Measurements from ENCODE around the gene COG1. TPM values are rescaled to one million over a fixed set of nuclear protein-coding genes. Genes with fewer than 3 reads are reported as not detected.

Gene COG1
- total RNA-seq, 1 donor from 2014 or later, result 35.9 TPM

- no peaks in the 10 kb centered on the region for H3K36me3 ChIP-seq
- H3K27ac ChIP-seq, result no peak overlapping the region
- no peak for TF ChIP-seq CTCF (IDR thresholded peaks at IDR 0.05)
- no peaks in the 10 kb centered on the region for H3K27me3 ChIP-seq
- H3K9me3 ChIP-seq, result no peaks in the 10 kb centered on the region
- DNase-seq (ENCODE audit: low spot score in 2 of 2), result no peak
- no peak overlapping the region for H3K4me3 ChIP-seq
- intact Hi-C loops (cut with DNase I), result no loop called here
- H3K4me1 ChIP-seq, result no peaks in the 10 kb centered on the region
Observed at GRCh38 chr17:73179878-73180277, 13.0 kb upstream of the COG1 start.

GRCh38 chr17:73182616-73183310 is 10.1 kb upstream of the COG1 start:
- no peak for TF ChIP-seq CTCF (IDR thresholded peaks at IDR 0.05)
- Histone ChIP-seq H3K27me3 (no peaks in the 10 kb centered on the region), H3K27ac (no peak overlapping the region), H3K9me3 (no peaks in the 10 kb centered on the region), H3K4me3 (no peak overlapping the region), H3K36me3 (no peaks in the 10 kb centered on the region), H3K4me1 (no peaks in the 10 kb centered on the region)
- intact Hi-C loops (cut with DNase I), result no loop called here
- DNase-seq (ENCODE audit: low spot score in 2 of 2), result no peak

- no peak for TF ChIP-seq CTCF (IDR thresholded peaks at IDR 0.05)
- H3K27ac ChIP-seq, result no peak overlapping the region
- DNase-seq (ENCODE audit: low spot score in 2 of 2), result no peak
Observed at GRCh38 chr17:73184136-73184993, 8.5 kb upstream of the COG1 start.

GRCh38 chr17:73186283-73187050 is 6.4 kb upstream of the COG1 start:
- no peaks in the 10 kb centered on the region for H3K36me3 ChIP-seq
- no peaks in the 10 kb centered on the region for H3K9me3 ChIP-seq
- no peak overlapping the region for H3K4me3 ChIP-seq
- H3K4me1 ChIP-seq, result no peaks in the 10 kb centered on the region
- no peak for TF ChIP-seq CTCF (IDR thresholded peaks at IDR 0.05)
- intact Hi-C loops (cut with DNase I), result no loop called here
- no peak overlapping the region for H3K27ac ChIP-seq
- no peaks in the 10 kb centered on the region for H3K27me3 ChIP-seq
- DNase-seq (ENCODE audit: low spot score in 2 of 2), result no peak

More at GRCh38 chr17:73184136-73184993, 8.5 kb upstream of the COG1 start:
- intact Hi-C loops (cut with DNase I), result no loop called here
- H3K4me3 ChIP-seq, result no peak overlapping the region
- no peaks in the 10 kb centered on the region for H3K9me3 ChIP-seq
- H3K27me3 ChIP-seq, result no peaks in the 10 kb centered on the region
- no peaks in the 10 kb centered on the region for H3K36me3 ChIP-seq
- H3K4me1 ChIP-seq, result no peaks in the 10 kb centered on the region

DNA sequence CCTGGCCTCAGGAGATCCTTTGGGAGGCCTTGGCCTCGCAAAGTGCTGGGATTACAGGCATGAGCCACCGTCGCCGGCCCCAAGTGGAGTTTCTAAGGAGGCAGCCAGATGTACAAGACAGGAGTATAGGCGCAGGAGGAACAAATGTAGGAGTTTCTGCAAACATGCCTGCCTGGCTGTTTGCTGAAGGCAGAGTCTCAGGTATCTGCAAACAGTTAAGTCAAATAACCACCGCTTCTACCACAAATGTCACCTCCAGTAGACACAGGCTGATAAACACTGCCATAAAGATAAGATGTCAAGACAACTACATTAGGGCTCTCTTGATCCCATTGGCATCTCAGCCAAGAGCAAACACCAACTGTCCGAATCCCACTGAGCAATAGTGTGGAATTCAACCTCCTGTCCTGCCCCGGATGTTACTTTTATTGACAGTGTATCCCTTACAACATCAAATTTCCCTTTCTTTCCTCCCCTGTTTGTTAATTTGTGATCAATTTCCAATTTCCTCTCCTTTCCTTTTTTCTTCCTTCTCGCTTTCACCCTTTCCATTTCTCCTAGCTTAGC is 5.6 kb upstream of the COG1 start:
- H3K4me3 ChIP-seq, result no peak overlapping the region
- intact Hi-C loops (cut with DNase I), result no loop called here

More for the DNA sequence above, 5.6 kb upstream of the COG1 start:
- Histone ChIP-seq H3K36me3 (no peaks in the 10 kb centered on the region), H3K9me3 (no peaks in the 10 kb centered on the region), H3K4me1 (peaks cover 0 to 3% of the 10 kb centered on the region in 2 donors), H3K27me3 (no peaks in the 10 kb centered on the region), H3K27ac (no peak overlapping the region)
- no peak for DNase-seq (ENCODE audit: low spot score in 2 of 2)
- no peak for TF ChIP-seq CTCF (IDR thresholded peaks at IDR 0.05)

Measured in ascending aorta (tissue), 2 donors.